ENCODE measurements around the gene RPL7L1. TPM values are rescaled to one million over a fixed set of nuclear protein-coding genes. Genes with fewer than 3 reads are reported as not detected.

Gene RPL7L1
- 61.5 and 65.8 TPM in 2 replicates for total RNA-seq

GRCh38 chr6:42879372-42880239, at the start of gene RPL7L1:
TSS of gene RPL7L1 (plus strand) at chr6:42879616. CDS start at chr6:42879911, 295 bp downstream.

GRCh38 chr6:42915732-42916131, 36.3 kb downstream of the RPL7L1 start, which contains the start of gene PTCRA:
TSS of gene PTCRA (plus strand) at chr6:42916053. CDS start at chr6:42916070, 17 bp downstream.

GRCh38 chr6:42928986-42929820, 49.8 kb downstream of the RPL7L1 start, which contains the start of gene CNPY3:
TSS of gene CNPY3 (plus strand) at chr6:42929480. CDS start at chr6:42929571, 91 bp downstream.

Other genes starting within 250 kb of the RPL7L1 start
- 3.0 and 3.1 TPM in 2 replicates for gene PRPH2, start 157.0 kb upstream of the RPL7L1 start, total RNA-seq
- 38.2 and 46.8 TPM in 2 replicates for gene TBCC, start 133.5 kb upstream of the RPL7L1 start, total RNA-seq
- 4.7 and 6.0 TPM in 2 replicates for gene BICRAL, start 97.6 kb upstream of the RPL7L1 start, total RNA-seq
- not detected in 2 replicates for gene PTCRA, start 36.4 kb downstream of the RPL7L1 start, total RNA-seq
- gene CNPY3, start 49.9 kb downstream of the RPL7L1 start, total RNA-seq, result 31.3 and 44.8 TPM in 2 replicates
- gene GNMT, start 81.1 kb downstream of the RPL7L1 start, total RNA-seq, result not detected in 2 replicates
- 30.1 and 40.1 TPM in 2 replicates for gene PEX6, start 99.6 kb downstream of the RPL7L1 start, total RNA-seq
- 40.0 and 50.5 TPM in 2 replicates for gene PPP2R5D, start 105.0 kb downstream of the RPL7L1 start, total RNA-seq
- gene MEA1, start 134.3 kb downstream of the RPL7L1 start, total RNA-seq, result 54.0 and 96.0 TPM in 2 replicates
- 112 and 172 TPM in 2 replicates for gene KLHDC3, start 134.6 kb downstream of the RPL7L1 start, total RNA-seq
- 42.2 and 73.4 TPM in 2 replicates for gene RRP36, start 142.0 kb downstream of the RPL7L1 start, total RNA-seq
- 22.2 and 27.6 TPM in 2 replicates for gene CUL7, start 174.2 kb downstream of the RPL7L1 start, total RNA-seq
- gene MRPL2, start 179.8 kb downstream of the RPL7L1 start, total RNA-seq, result 13.4 and 23.5 TPM in 2 replicates
- 15.3 and 47.3 TPM in 2 replicates for gene KLC4, start 180.0 kb downstream of the RPL7L1 start, total RNA-seq
- 171 and 174 TPM in 2 replicates for gene PTK7, start 196.7 kb downstream of the RPL7L1 start, total RNA-seq

Measured in pericardium fibroblast (primary cell).